HEK293 (cell line): ENCODE measurements around the gene ACTR1B.

Experiments
- CTCF ChIA-PET: fragments of 350-600 bp; formaldehyde crosslinking; extraction: SDS; loops from one replicate; lab custom pipeline; 2021; ENCODE audit warnings: antibody characterized with exemption; lab: Yijun Ruan, JAX
- POLR2A ChIA-PET: fragments of 300-600 bp; formaldehyde crosslinking; extraction: SDS; loops from one replicate; lab custom pipeline; 2020; ENCODE audit warnings: antibody characterized with exemption, inconsistent platforms; lab: Yijun Ruan, JAX
- H3K27ac ChIP-seq: fragments of 200-500 bp; sonication (Bioruptor generic); 2 replicates; pipeline ENCODE4 v1.5.1; 2014; ENCODE audit warnings: low read depth, low read length, control low read depth, inconsistent platforms; ENCODE audit errors: extremely low read depth
- H3K36me3 ChIP-seq, 2 experiments: fragments of 200-500 bp in 1 of 2; sonication (Bioruptor generic) in 1 of 2; 1 replicate in 1 of 2; 2 replicates in 1 of 2; pipeline ENCODE4 v1.5.1; 2014 to 2017; ENCODE audit warnings: inconsistent platforms in 2 of 2, low read length in 2 of 2; ENCODE audit not compliant: control insufficient read depth in 2 of 2, insufficient read depth in 1 of 2
- H3K4me1 ChIP-seq: fragments of 200-500 bp; sonication (Bioruptor generic); 2 replicates; pipeline ENCODE4 v1.5.1; 2014; ENCODE audit warnings: mild to moderate bottlenecking, low read length, inconsistent platforms; ENCODE audit not compliant: control insufficient read depth, insufficient read depth
- H3K4me3 ChIP-seq: 2 replicates; pipeline ENCODE4 v1.5.1; 2011; ENCODE audit warnings: low read depth, mild to moderate bottlenecking, control low read depth, low read length, moderate library complexity
- H3K9me3 ChIP-seq: fragments of 200-500 bp; sonication (Bioruptor generic); 2 replicates; pipeline ENCODE4 v1.5.1; 2014; ENCODE audit warnings: low read depth, low read length, inconsistent platforms; ENCODE audit not compliant: control insufficient read depth, insufficient read depth
- KLF10 ChIP-seq: fragments of 450-650 bp; IDR thresholded peaks from 2 replicates; pipeline ENCODE4 v1.5.1; 2018; ENCODE audit warnings: missing biosample characterization, mild to moderate bottlenecking, missing genetic modification characterization
- KLF16 ChIP-seq: fragments of 450-650 bp; formaldehyde crosslinking; IDR thresholded peaks from 2 replicates; pipeline ENCODE4 v1.5.1; 2017; ENCODE audit warnings: missing biosample characterization, missing genetic modification characterization
- ZNF133 ChIP-seq: fragments of 450-650 bp; formaldehyde crosslinking; IDR thresholded peaks from 2 replicates; pipeline ENCODE4 v1.5.1; 2016; ENCODE audit warnings: missing biosample characterization, missing genetic modification characterization
- ZNF19 ChIP-seq: fragments of 450-650 bp; formaldehyde crosslinking; IDR thresholded peaks from 2 replicates; pipeline ENCODE4; 2016; ENCODE audit warnings: missing biosample characterization, missing genetic modification characterization, low read depth
- ZNF202 ChIP-seq: fragments of 450-650 bp; formaldehyde crosslinking; IDR thresholded peaks from 2 replicates; pipeline ENCODE4 v1.5.1; 2016; ENCODE audit warnings: missing biosample characterization, missing genetic modification characterization, borderline replicate concordance
- ZNF394 ChIP-seq: fragments of 450-650 bp; formaldehyde crosslinking; IDR thresholded peaks from 2 replicates; pipeline ENCODE4 v1.5.1; 2016; ENCODE audit warnings: missing biosample characterization, missing genetic modification characterization, mild to moderate bottlenecking, moderate library complexity, borderline replicate concordance
- ZNF600 ChIP-seq: fragments of 450-650 bp; formaldehyde crosslinking; IDR thresholded peaks from 2 replicates; pipeline ENCODE4 v1.5.1; 2016; ENCODE audit warnings: missing biosample characterization, missing genetic modification characterization
- ZNF660 ChIP-seq: fragments of 450-650 bp; IDR thresholded peaks from 2 replicates; pipeline ENCODE4 v1.5.1; 2018; ENCODE audit warnings: missing biosample characterization, mild to moderate bottlenecking, missing genetic modification characterization
- TF ChIP-seq, protein P1 (sequence below): fragments of 450-650 bp; formaldehyde crosslinking; IDR thresholded peaks from 2 replicates; pipeline ENCODE4 v1.5.1; 2016; ENCODE audit warnings: missing biosample characterization, missing genetic modification characterization
- TF ChIP-seq, protein P2 (sequence below): fragments of 450-650 bp; formaldehyde crosslinking; IDR thresholded peaks from 2 replicates; pipeline ENCODE4 v1.5.1; 2016; ENCODE audit warnings: missing biosample characterization, missing genetic modification characterization, borderline replicate concordance
- TF ChIP-seq, protein P3 (sequence below): fragments of 450-650 bp; formaldehyde crosslinking; IDR thresholded peaks from 2 replicates; pipeline ENCODE4 v1.5.1; 2016; ENCODE audit warnings: missing biosample characterization, missing genetic modification characterization
- TF ChIP-seq, protein P4 (sequence below): fragments of 450-650 bp; formaldehyde crosslinking; IDR thresholded peaks from 2 replicates; pipeline ENCODE4 v1.5.1; 2016; ENCODE audit warnings: missing biosample characterization, missing genetic modification characterization
- TF ChIP-seq, protein P5 (sequence below): fragments of 450-650 bp; formaldehyde crosslinking; IDR thresholded peaks from 2 replicates; pipeline ENCODE4 v1.5.1; 2016; ENCODE audit warnings: missing biosample characterization, missing genetic modification characterization
- TF ChIP-seq, protein P6 (sequence below): fragments of 450-650 bp; formaldehyde crosslinking; IDR thresholded peaks from 2 replicates; pipeline ENCODE4 v1.5.1; 2016; ENCODE audit warnings: missing biosample characterization, missing genetic modification characterization
- TF ChIP-seq, protein P7 (sequence below): fragments of 450-650 bp; formaldehyde crosslinking; IDR thresholded peaks from 2 replicates; pipeline ENCODE4 v1.5.1; 2016; ENCODE audit warnings: missing biosample characterization, missing genetic modification characterization
- TF ChIP-seq, protein P8 (sequence below): fragments of 450-650 bp; formaldehyde crosslinking; IDR thresholded peaks from 2 replicates; pipeline ENCODE4 v1.5.1; 2017; ENCODE audit warnings: missing biosample characterization, missing genetic modification characterization

Gene ACTR1B

DNA sequence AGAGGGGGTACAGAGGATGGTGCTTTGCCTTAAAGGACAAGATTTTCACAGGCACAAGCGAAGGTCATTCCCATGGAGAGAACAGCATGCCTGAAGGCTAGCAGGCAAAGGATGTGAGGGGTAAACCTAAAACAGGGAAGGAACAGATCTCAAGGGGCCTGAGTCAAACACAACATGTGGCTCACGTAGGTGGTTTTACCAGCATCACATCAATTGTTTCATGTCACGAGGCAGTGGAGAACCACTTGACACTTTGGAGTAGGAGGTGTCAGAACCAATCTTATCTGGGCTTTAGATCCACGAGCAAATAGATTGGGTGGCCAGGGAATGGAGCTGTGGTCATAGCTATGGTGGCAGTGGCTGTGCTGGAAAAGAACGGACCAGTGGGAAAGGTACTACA lies 9.5 kb downstream of the ACTR1B start:
- CTCF ChIA-PET = no interaction called here
- Histone ChIP-seq H3K27ac (no peak overlapping the region), H3K4me1 (no peaks in the 10 kb centered on the region), H3K36me3 (peaks cover 0 to 64% of the 10 kb centered on the region in 2 experiments; a peak in 1 of 3 replicates), H3K4me3 (no peak overlapping the region), H3K9me3 (no peaks in the 10 kb centered on the region)
- POLR2A ChIA-PET = interaction anchor here (1.0 to 4.8 kb wide), 3 partner anchors 8 to 10 kb away, joined by 4 to 16 read pairs (median 5); partner anchors contain the start of gene COX5B
- TF ChIP-seq KLF16 (no peak), ZNF202 (tag by site-specific recombination) (no peak), ZNF394 (tag by site-specific recombination) (no peak), ZNF660 (tag by site-specific recombination) (no peak), ZNF19 (tag by site-specific recombination) (no peak), KLF10 (tag by site-specific recombination) (no peak), ZNF600 (tag by site-specific recombination) (no peak), ZNF133 (tag by site-specific recombination) (no peak)
- TF ChIP-seq, protein P1, sequence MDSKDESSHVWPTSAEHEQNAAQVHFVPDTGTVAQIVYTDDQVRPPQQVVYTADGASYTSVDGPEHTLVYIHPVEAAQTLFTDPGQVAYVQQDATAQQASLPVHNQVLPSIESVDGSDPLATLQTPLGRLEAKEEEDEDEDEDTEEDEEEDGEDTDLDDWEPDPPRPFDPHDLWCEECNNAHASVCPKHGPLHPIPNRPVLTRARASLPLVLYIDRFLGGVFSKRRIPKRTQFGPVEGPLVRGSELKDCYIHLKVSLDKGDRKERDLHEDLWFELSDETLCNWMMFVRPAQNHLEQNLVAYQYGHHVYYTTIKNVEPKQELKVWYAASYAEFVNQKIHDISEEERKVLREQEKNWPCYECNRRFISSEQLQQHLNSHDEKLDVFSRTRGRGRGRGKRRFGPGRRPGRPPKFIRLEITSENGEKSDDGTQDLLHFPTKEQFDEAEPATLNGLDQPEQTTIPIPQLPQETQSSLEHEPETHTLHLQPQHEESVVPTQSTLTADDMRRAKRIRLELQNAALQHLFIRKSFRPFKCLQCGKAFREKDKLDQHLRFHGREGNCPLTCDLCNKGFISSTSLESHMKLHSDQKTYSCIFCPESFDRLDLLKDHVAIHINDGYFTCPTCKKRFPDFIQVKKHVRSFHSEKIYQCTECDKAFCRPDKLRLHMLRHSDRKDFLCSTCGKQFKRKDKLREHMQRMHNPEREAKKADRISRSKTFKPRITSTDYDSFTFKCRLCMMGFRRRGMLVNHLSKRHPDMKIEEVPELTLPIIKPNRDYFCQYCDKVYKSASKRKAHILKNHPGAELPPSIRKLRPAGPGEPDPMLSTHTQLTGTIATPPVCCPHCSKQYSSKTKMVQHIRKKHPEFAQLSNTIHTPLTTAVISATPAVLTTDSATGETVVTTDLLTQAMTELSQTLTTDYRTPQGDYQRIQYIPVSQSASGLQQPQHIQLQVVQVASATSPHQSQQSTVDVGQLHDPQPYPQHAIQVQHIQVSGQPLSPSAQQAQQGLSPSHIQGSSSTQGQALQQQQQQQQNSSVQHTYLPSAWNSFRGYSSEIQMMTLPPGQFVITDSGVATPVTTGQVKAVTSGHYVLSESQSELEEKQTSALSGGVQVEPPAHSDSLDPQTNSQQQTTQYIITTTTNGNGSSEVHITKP (tag by site-specific recombination) = no peak
- TF ChIP-seq, protein P2, sequence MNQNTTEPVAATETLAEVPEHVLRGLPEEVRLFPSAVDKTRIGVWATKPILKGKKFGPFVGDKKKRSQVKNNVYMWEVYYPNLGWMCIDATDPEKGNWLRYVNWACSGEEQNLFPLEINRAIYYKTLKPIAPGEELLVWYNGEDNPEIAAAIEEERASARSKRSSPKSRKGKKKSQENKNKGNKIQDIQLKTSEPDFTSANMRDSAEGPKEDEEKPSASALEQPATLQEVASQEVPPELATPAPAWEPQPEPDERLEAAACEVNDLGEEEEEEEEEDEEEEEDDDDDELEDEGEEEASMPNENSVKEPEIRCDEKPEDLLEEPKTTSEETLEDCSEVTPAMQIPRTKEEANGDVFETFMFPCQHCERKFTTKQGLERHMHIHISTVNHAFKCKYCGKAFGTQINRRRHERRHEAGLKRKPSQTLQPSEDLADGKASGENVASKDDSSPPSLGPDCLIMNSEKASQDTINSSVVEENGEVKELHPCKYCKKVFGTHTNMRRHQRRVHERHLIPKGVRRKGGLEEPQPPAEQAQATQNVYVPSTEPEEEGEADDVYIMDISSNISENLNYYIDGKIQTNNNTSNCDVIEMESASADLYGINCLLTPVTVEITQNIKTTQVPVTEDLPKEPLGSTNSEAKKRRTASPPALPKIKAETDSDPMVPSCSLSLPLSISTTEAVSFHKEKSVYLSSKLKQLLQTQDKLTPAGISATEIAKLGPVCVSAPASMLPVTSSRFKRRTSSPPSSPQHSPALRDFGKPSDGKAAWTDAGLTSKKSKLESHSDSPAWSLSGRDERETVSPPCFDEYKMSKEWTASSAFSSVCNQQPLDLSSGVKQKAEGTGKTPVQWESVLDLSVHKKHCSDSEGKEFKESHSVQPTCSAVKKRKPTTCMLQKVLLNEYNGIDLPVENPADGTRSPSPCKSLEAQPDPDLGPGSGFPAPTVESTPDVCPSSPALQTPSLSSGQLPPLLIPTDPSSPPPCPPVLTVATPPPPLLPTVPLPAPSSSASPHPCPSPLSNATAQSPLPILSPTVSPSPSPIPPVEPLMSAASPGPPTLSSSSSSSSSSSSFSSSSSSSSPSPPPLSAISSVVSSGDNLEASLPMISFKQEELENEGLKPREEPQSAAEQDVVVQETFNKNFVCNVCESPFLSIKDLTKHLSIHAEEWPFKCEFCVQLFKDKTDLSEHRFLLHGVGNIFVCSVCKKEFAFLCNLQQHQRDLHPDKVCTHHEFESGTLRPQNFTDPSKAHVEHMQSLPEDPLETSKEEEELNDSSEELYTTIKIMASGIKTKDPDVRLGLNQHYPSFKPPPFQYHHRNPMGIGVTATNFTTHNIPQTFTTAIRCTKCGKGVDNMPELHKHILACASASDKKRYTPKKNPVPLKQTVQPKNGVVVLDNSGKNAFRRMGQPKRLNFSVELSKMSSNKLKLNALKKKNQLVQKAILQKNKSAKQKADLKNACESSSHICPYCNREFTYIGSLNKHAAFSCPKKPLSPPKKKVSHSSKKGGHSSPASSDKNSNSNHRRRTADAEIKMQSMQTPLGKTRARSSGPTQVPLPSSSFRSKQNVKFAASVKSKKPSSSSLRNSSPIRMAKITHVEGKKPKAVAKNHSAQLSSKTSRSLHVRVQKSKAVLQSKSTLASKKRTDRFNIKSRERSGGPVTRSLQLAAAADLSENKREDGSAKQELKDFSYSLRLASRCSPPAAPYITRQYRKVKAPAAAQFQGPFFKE (tag by site-specific recombination) = no peak
- TF ChIP-seq, protein P3, sequence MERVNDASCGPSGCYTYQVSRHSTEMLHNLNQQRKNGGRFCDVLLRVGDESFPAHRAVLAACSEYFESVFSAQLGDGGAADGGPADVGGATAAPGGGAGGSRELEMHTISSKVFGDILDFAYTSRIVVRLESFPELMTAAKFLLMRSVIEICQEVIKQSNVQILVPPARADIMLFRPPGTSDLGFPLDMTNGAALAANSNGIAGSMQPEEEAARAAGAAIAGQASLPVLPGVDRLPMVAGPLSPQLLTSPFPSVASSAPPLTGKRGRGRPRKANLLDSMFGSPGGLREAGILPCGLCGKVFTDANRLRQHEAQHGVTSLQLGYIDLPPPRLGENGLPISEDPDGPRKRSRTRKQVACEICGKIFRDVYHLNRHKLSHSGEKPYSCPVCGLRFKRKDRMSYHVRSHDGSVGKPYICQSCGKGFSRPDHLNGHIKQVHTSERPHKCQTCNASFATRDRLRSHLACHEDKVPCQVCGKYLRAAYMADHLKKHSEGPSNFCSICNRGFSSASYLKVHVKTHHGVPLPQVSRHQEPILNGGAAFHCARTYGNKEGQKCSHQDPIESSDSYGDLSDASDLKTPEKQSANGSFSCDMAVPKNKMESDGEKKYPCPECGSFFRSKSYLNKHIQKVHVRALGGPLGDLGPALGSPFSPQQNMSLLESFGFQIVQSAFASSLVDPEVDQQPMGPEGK (tag by site-specific recombination) = no peak
- TF ChIP-seq, protein P4, sequence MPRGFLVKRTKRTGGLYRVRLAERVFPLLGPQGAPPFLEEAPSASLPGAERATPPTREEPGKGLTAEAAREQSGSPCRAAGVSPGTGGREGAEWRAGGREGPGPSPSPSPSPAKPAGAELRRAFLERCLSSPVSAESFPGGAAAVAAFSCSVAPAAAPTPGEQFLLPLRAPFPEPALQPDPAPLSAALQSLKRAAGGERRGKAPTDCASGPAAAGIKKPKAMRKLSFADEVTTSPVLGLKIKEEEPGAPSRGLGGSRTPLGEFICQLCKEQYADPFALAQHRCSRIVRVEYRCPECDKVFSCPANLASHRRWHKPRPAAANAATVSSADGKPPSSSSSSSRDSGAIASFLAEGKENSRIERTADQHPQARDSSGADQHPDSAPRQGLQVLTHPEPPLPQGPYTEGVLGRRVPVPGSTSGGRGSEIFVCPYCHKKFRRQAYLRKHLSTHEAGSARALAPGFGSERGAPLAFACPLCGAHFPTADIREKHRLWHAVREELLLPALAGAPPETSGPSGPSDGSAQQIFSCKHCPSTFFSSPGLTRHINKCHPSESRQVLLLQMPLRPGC (tag by site-specific recombination) = no peak
- TF ChIP-seq, protein P5, sequence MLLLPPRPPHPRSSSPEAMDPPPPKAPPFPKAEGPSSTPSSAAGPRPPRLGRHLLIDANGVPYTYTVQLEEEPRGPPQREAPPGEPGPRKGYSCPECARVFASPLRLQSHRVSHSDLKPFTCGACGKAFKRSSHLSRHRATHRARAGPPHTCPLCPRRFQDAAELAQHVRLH (tag by site-specific recombination) = no peak
- TF ChIP-seq, protein P6, sequence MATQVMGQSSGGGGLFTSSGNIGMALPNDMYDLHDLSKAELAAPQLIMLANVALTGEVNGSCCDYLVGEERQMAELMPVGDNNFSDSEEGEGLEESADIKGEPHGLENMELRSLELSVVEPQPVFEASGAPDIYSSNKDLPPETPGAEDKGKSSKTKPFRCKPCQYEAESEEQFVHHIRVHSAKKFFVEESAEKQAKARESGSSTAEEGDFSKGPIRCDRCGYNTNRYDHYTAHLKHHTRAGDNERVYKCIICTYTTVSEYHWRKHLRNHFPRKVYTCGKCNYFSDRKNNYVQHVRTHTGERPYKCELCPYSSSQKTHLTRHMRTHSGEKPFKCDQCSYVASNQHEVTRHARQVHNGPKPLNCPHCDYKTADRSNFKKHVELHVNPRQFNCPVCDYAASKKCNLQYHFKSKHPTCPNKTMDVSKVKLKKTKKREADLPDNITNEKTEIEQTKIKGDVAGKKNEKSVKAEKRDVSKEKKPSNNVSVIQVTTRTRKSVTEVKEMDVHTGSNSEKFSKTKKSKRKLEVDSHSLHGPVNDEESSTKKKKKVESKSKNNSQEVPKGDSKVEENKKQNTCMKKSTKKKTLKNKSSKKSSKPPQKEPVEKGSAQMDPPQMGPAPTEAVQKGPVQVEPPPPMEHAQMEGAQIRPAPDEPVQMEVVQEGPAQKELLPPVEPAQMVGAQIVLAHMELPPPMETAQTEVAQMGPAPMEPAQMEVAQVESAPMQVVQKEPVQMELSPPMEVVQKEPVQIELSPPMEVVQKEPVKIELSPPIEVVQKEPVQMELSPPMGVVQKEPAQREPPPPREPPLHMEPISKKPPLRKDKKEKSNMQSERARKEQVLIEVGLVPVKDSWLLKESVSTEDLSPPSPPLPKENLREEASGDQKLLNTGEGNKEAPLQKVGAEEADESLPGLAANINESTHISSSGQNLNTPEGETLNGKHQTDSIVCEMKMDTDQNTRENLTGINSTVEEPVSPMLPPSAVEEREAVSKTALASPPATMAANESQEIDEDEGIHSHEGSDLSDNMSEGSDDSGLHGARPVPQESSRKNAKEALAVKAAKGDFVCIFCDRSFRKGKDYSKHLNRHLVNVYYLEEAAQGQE (tag by site-specific recombination) = no peak
- TF ChIP-seq, protein P7, sequence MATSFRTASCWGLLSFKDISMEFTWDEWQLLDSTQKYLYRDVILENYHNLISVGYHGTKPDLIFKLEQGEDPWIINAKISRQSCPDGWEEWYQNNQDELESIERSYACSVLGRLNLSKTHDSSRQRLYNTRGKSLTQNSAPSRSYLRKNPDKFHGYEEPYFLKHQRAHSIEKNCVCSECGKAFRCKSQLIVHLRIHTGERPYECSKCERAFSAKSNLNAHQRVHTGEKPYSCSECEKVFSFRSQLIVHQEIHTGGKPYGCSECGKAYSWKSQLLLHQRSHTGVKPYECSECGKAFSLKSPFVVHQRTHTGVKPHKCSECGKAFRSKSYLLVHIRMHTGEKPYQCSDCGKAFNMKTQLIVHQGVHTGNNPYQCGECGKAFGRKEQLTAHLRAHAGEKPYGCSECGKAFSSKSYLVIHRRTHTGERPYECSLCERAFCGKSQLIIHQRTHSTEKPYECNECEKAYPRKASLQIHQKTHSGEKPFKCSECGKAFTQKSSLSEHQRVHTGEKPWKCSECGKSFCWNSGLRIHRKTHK (tag by site-specific recombination) = no peak
- TF ChIP-seq, protein P8, sequence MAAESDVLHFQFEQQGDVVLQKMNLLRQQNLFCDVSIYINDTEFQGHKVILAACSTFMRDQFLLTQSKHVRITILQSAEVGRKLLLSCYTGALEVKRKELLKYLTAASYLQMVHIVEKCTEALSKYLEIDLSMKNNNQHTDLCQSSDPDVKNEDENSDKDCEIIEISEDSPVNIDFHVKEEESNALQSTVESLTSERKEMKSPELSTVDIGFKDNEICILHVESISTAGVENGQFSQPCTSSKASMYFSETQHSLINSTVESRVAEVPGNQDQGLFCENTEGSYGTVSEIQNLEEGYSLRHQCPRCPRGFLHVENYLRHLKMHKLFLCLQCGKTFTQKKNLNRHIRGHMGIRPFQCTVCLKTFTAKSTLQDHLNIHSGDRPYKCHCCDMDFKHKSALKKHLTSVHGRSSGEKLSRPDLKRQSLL (tag by site-specific recombination) = no peak
